Measurements from ENCODE around the gene IFNLR1. TPM values are rescaled to one million over a fixed set of nuclear protein-coding genes. Genes with fewer than 3 reads are reported as not detected.

The IFNLR1 gene
- total RNA-seq, 1 donor = not detected

DNA sequence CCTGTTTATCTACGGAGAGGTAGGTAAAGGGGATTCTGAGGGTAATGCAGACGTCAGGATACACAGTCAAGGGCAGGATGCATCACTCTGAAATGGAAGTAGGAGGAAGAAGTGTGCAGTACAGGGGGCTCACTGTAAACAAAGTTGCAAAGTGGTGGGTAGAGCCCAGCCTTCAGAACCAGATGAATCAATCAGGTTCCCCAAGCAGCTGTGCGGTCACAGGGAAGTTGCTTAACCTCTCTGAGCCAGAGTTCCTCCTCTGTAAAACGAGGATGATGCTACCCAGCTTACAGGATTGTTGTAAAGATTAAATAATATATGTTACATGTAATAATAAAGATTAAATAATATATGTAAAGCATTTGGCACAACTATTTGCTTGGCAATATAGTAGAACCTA, 61.6 kb downstream of the IFNLR1 start:
- no peaks in the 10 kb centered on the region for H3K79me2 ChIP-seq (ENCODE audit: insufficient read depth, low read length)
- H3K36me3 ChIP-seq (ENCODE audit: insufficient read depth, low read length) = no peaks in the 10 kb centered on the region
- no peaks in the 10 kb centered on the region for H3K9me3 ChIP-seq (ENCODE audit: low read depth, low read length)
- H3K27ac ChIP-seq (ENCODE audit: low read depth, low read length) = no peak overlapping the region
- DNase-seq (ENCODE audit: insufficient read length, low spot score, missing footprints) = no peak
- TF ChIP-seq, protein P1, sequence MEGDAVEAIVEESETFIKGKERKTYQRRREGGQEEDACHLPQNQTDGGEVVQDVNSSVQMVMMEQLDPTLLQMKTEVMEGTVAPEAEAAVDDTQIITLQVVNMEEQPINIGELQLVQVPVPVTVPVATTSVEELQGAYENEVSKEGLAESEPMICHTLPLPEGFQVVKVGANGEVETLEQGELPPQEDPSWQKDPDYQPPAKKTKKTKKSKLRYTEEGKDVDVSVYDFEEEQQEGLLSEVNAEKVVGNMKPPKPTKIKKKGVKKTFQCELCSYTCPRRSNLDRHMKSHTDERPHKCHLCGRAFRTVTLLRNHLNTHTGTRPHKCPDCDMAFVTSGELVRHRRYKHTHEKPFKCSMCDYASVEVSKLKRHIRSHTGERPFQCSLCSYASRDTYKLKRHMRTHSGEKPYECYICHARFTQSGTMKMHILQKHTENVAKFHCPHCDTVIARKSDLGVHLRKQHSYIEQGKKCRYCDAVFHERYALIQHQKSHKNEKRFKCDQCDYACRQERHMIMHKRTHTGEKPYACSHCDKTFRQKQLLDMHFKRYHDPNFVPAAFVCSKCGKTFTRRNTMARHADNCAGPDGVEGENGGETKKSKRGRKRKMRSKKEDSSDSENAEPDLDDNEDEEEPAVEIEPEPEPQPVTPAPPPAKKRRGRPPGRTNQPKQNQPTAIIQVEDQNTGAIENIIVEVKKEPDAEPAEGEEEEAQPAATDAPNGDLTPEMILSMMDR (IDR thresholded peaks at IDR 0.05; ENCODE audit: extremely low read depth, low read depth, low read length) = no peak
- H3K4me2 ChIP-seq (ENCODE audit: insufficient read depth, low read length) = no peak overlapping the region
- no peak overlapping the region for H3K4me3 ChIP-seq (ENCODE audit: insufficient read depth, low read length)
- peaks cover 3% of the 10 kb centered on the region for H3K4me1 ChIP-seq (ENCODE audit: insufficient read depth, low read length)
- H4K20me1 ChIP-seq (ENCODE audit: insufficient read depth, low read length) = no peaks in the 10 kb centered on the region
- no peak overlapping the region for H2AFZ ChIP-seq (ENCODE audit: low read length)
- no peaks in the 10 kb centered on the region for H3K27me3 ChIP-seq (ENCODE audit: insufficient read depth, low read length)

DNA sequence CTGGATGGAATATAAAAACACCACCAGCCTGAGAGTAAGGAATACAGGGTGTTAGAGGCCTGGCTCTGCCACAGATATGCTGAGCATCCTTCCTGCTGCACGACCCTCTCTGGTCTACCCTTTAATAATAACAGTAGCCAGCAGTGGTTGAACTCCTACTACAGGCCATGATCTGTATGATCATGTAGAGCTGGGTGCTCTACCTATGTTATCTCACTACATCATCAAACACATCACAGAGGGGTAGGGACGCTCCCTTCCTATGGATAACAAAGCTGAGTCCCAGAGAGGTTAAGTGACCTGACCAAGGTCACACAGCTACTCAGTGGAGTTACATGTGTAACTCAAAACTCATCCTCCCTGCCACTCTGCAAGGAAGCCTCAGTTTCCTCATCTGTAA, 62.1 kb downstream of the IFNLR1 start:
- H3K27me3 ChIP-seq (ENCODE audit: insufficient read depth, low read length) = no peaks in the 10 kb centered on the region
- no peak overlapping the region for H2AFZ ChIP-seq (ENCODE audit: low read length)
- no peak overlapping the region for H3K4me2 ChIP-seq (ENCODE audit: insufficient read depth, low read length)
- no peak overlapping the region for H3K4me3 ChIP-seq (ENCODE audit: insufficient read depth, low read length)
- TF ChIP-seq, protein P1 (IDR thresholded peaks at IDR 0.05; ENCODE audit: extremely low read depth, low read depth, low read length) = no peak
- H3K36me3 ChIP-seq (ENCODE audit: insufficient read depth, low read length) = no peaks in the 10 kb centered on the region
- no peaks in the 10 kb centered on the region for H3K9me3 ChIP-seq (ENCODE audit: low read depth, low read length)
- peaks cover 3% of the 10 kb centered on the region for H3K4me1 ChIP-seq (ENCODE audit: insufficient read depth, low read length)
- no peaks in the 10 kb centered on the region for H4K20me1 ChIP-seq (ENCODE audit: insufficient read depth, low read length)
- no peak for DNase-seq (ENCODE audit: insufficient read length, low spot score, missing footprints)
- no peak overlapping the region for H3K27ac ChIP-seq (ENCODE audit: low read depth, low read length)
- H3K79me2 ChIP-seq (ENCODE audit: insufficient read depth, low read length) = no peaks in the 10 kb centered on the region

DNA sequence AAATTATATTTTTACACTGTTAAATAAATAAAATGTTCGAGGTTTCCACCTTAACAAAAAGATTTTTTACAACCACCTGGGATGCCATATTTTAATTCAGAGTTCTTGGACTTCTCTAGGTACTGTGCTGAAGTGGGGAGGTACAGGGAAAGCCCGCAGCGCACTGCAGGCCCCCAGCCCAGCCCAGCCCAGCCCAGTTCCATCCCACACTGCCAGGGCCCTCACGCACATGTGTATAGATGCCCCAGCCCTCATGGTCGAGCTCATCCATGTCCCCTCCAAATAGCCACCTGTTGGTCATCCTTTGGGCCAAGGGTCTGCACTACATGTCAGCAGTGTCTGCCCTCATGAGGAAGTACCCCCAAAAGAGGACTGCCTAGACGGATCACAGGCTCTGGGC, 63.5 kb downstream of the IFNLR1 start:
- Histone ChIP-seq H3K36me3 (ENCODE audit: insufficient read depth, low read length) (no peaks in the 10 kb centered on the region), H2AFZ (ENCODE audit: low read length) (no peak overlapping the region), H3K79me2 (ENCODE audit: insufficient read depth, low read length) (no peaks in the 10 kb centered on the region), H3K4me3 (ENCODE audit: insufficient read depth, low read length) (no peak overlapping the region), H3K27me3 (ENCODE audit: insufficient read depth, low read length) (peaks cover 2% of the 10 kb centered on the region), H4K20me1 (ENCODE audit: insufficient read depth, low read length) (no peaks in the 10 kb centered on the region), H3K4me2 (ENCODE audit: insufficient read depth, low read length) (no peak overlapping the region), H3K9me3 (ENCODE audit: low read depth, low read length) (no peaks in the 10 kb centered on the region), H3K27ac (ENCODE audit: low read depth, low read length) (no peak overlapping the region), H3K4me1 (ENCODE audit: insufficient read depth, low read length) (peaks cover 3% of the 10 kb centered on the region)
- no peak for DNase-seq (ENCODE audit: insufficient read length, low spot score, missing footprints)
- TF ChIP-seq, protein P1 (IDR thresholded peaks at IDR 0.05; ENCODE audit: extremely low read depth, low read depth, low read length) = no peak

DNA sequence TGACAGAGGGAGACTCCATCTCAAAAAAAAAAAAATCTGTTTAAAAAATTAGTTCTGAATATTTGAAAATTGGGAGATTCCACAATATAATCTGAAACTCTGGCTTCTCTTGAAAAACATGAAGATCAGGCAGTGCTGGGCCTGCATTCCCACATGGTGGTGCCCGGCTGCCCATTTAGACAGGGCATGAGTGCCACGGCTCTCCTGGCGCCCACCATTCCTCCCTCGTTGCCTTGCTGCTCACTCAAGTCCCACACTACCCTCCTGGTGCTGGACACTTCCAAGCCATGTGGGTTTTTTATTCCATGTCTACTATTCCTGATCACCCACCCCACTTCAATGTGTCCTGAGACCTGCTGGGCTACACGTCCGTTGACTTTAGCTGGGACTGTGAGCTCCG, 64.3 kb downstream of the IFNLR1 start:
- H3K9me3 ChIP-seq (ENCODE audit: low read depth, low read length) = no peaks in the 10 kb centered on the region
- H2AFZ ChIP-seq (ENCODE audit: low read length) = no peak overlapping the region
- DNase-seq (ENCODE audit: insufficient read length, low spot score, missing footprints) = no peak
- no peak overlapping the region for H3K4me2 ChIP-seq (ENCODE audit: insufficient read depth, low read length)
- no peak overlapping the region for H3K27ac ChIP-seq (ENCODE audit: low read depth, low read length)
- H3K36me3 ChIP-seq (ENCODE audit: insufficient read depth, low read length) = no peaks in the 10 kb centered on the region
- H3K79me2 ChIP-seq (ENCODE audit: insufficient read depth, low read length) = no peaks in the 10 kb centered on the region
- peaks cover 2% of the 10 kb centered on the region for H3K27me3 ChIP-seq (ENCODE audit: insufficient read depth, low read length)
- peaks cover 3% of the 10 kb centered on the region for H3K4me1 ChIP-seq (ENCODE audit: insufficient read depth, low read length)
- H3K4me3 ChIP-seq (ENCODE audit: insufficient read depth, low read length) = no peak overlapping the region
- TF ChIP-seq, protein P1 (IDR thresholded peaks at IDR 0.05; ENCODE audit: extremely low read depth, low read depth, low read length) = no peak
- no peaks in the 10 kb centered on the region for H4K20me1 ChIP-seq (ENCODE audit: insufficient read depth, low read length)

Measured in osteoblast (primary cell).